HepG2 (cell line): ENCODE results near the gene FOCAD. TPM values are rescaled to one million over a fixed set of nuclear protein-coding genes. Genes with fewer than 3 reads are reported as not detected.

Source experiments
- GATAD2A ChIP-seq: IDR thresholded peaks from 2 replicates; pipeline ENCODE4 v1.6.1; 2016
- GPN1 ChIP-seq: sonication (generic); formaldehyde crosslinking; IDR thresholded peaks from 2 replicates; pipeline ENCODE4 v1.5.1; 2020; ENCODE audit warnings: missing genetic modification reagents, borderline replicate concordance
- KLF13 ChIP-seq: sonication (generic); formaldehyde crosslinking; IDR thresholded peaks from 2 replicates; pipeline ENCODE4 v1.4.0; 2020; ENCODE audit warnings: mild to moderate bottlenecking, missing genetic modification reagents
- NFE2 ChIP-seq: sonication (generic); formaldehyde crosslinking; IDR thresholded peaks from 2 replicates; pipeline ENCODE4 v1.4.0; 2020; ENCODE audit warnings: missing genetic modification reagents
- NKX3-1 ChIP-seq: sonication (generic); formaldehyde crosslinking; IDR thresholded peaks from 2 replicates; pipeline ENCODE4 v1.5.0; 2020; ENCODE audit warnings: missing genetic modification reagents
- NR2F2 ChIP-seq: IDR thresholded peaks from 2 replicates; pipeline ENCODE4 v1.6.1; 2012; ENCODE audit warnings: low read depth, inconsistent platforms, borderline replicate concordance
- PLRG1 ChIP-seq: fragments of 450-650 bp; conservative IDR thresholded peaks from 2 replicates; pipeline ENCODE4 v1.6.1; 2016
- RORA ChIP-seq: sonication (generic); formaldehyde crosslinking; IDR thresholded peaks from 2 replicates; pipeline ENCODE4 v1.5.0; 2020; ENCODE audit warnings: mild to moderate bottlenecking, missing genetic modification reagents, moderate library complexity
- SCMH1 ChIP-seq: sonication (generic); formaldehyde crosslinking; IDR thresholded peaks from 2 replicates; pipeline ENCODE4 v1.9.0; 2021; ENCODE audit warnings: missing genetic modification reagents, mild to moderate bottlenecking, borderline replicate concordance
- SPEN ChIP-seq: sonication (generic); formaldehyde crosslinking; IDR thresholded peaks from 2 replicates; pipeline ENCODE4 v1.5.1; 2020; ENCODE audit warnings: low read depth, mild to moderate bottlenecking, missing genetic modification reagents
- TBP ChIP-seq: sonication (generic); formaldehyde crosslinking; IDR thresholded peaks from 2 replicates; pipeline ENCODE4 v1.5.0; 2020; ENCODE audit warnings: missing genetic modification reagents
- ZBTB21 ChIP-seq: sonication (generic); formaldehyde crosslinking; IDR thresholded peaks from 2 replicates; pipeline ENCODE4 v1.4.0; 2020; ENCODE audit warnings: missing genetic modification reagents
- ZBTB33 ChIP-seq: sonication (generic); formaldehyde crosslinking; IDR thresholded peaks from 2 replicates; pipeline ENCODE4 v1.4.0; 2020; ENCODE audit warnings: missing genetic modification reagents
- ZBTB38 ChIP-seq: sonication (generic); formaldehyde crosslinking; IDR thresholded peaks from 2 replicates; pipeline ENCODE4 v1.5.1; 2020; ENCODE audit warnings: mild to moderate bottlenecking, missing genetic modification reagents
- ZNF160 ChIP-seq: sonication (generic); formaldehyde crosslinking; IDR thresholded peaks from 2 replicates; pipeline ENCODE4 v1.8.0; 2022; ENCODE audit warnings: mild to moderate bottlenecking, inconsistent platforms, missing genetic modification reagents
- ZNF598 ChIP-seq: sonication (generic); formaldehyde crosslinking; IDR thresholded peaks from 2 replicates; pipeline ENCODE4 v1.5.1; 2020; ENCODE audit warnings: mild to moderate bottlenecking, missing genetic modification reagents, borderline replicate concordance
- ZNF644 ChIP-seq: IDR thresholded peaks from 2 replicates; pipeline ENCODE4 v1.6.1; 2016; ENCODE audit warnings: low read depth
- ZNF766 ChIP-seq: sonication (generic); formaldehyde crosslinking; IDR thresholded peaks from 2 replicates; pipeline ENCODE4 v1.5.0; 2020; ENCODE audit warnings: missing genetic modification reagents, borderline replicate concordance
- ZXDC ChIP-seq: sonication (generic); formaldehyde crosslinking; IDR thresholded peaks from 2 replicates; pipeline ENCODE4 v1.5.0; 2020; ENCODE audit warnings: mild to moderate bottlenecking, missing genetic modification reagents
- polyA plus RNA-seq, 8 experiments: library from polyadenylated mRNA; depleted of rRNA in 3 of 8; stranded (reverse) in 7 of 8; unstranded in 1 of 8; fragments of >200 nt; fragmentation: Illumina TruSeq in 4 of 8; extraction: Trizol in 4 of 8; gene quantifications; 2 replicates each; pipeline versions ENCODE4 v1.2.1 to v1.2.3, GENCODE V29; 2011 to 2016; ENCODE audit warnings: low read depth in 4 of 8, missing spikeins in 1 of 8, mixed read lengths in 1 of 8; ENCODE audit not compliant: insufficient read depth in 1 of 8
- total RNA-seq, 5 experiments: library from RNA; depleted of rRNA; stranded (reverse); fragments of >200 nt; fragmentation: Illumina TruSeq; extraction: Trizol; gene quantifications; 2 replicates each; pipeline ENCODE4 v1.2.3, GENCODE V29; 2016; ENCODE audit warnings: low read depth in 1 of 5
- TF ChIP-seq, protein P1 (sequence below): IDR thresholded peaks from 2 replicates; pipeline ENCODE4 v1.6.1; 2012; ENCODE audit warnings: low read length, improper control_type of control experiment
- TF ChIP-seq, protein P2 (sequence below): sonication (generic); formaldehyde crosslinking; IDR thresholded peaks from 2 replicates; pipeline ENCODE4 v1.5.0; 2020; ENCODE audit warnings: mild to moderate bottlenecking, missing genetic modification reagents, moderate library complexity

Gene FOCAD
- total and polyA plus RNA-seq, 2 of the 13 experiments (the other 11 are each of a cell fraction or from before 2014, with no cell fraction given) = 18.0 to 31.1 TPM

DNA sequence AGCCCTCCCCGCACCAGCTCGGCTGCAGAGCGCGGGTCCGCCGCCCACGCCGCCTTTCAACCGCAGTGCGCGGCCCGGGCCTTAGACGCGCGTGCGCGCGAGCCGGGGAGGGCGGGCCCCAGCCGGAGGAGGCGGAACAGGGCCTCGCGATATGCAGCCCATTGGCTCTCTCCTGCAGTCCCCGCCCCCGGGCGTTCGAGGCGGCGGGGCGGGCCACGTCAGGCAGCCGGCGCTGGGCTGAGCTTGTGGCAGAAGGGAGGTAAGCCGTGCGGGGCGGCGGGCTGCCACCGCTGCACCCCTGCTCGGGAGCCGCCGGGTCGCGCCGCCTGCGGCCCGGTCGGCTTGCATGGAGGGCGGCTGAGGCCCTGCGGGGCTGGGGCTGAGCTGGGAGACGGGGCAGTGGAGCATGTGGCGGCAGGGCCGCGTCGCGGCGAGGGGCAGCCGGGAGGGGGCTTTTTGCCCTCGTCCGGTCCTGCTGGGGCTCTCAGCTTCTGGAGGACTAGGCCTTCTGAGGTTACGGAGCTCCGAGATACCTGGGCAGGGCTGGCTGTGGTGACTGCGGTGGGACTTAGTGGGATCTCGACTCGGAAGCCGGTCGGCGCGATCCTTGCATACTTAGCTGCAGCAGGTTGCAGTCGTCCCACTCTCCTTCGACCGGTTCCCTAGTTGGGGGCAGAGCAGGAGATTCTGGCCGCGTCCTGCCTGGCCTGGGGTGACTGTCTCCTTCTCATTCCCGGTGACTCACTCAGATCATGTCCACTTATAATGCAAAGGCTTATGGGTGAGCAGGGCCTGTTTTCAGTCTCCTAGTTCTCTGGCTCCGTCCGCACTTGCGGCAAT lies at the start of gene FOCAD (continued):
- peak; percentile 82; the same call in 1 of the 2 replicates for TF ChIP-seq ZBTB38 (CRISPR knock-in tag)
- no peak for TF ChIP-seq SCMH1
- TF ChIP-seq KLF13 (CRISPR knock-in tag) = no peak
- no peak for TF ChIP-seq ZBTB21 (CRISPR knock-in tag)
- TF ChIP-seq NKX3-1 (CRISPR knock-in tag) = peak; percentile 44
- peak; percentile 35; the same call in 1 of the 2 replicates for TF ChIP-seq SPEN
- no peak for TF ChIP-seq NFE2 (CRISPR knock-in tag)
- no peak for TF ChIP-seq GPN1 (CRISPR knock-in tag)
- TF ChIP-seq, protein P1, sequence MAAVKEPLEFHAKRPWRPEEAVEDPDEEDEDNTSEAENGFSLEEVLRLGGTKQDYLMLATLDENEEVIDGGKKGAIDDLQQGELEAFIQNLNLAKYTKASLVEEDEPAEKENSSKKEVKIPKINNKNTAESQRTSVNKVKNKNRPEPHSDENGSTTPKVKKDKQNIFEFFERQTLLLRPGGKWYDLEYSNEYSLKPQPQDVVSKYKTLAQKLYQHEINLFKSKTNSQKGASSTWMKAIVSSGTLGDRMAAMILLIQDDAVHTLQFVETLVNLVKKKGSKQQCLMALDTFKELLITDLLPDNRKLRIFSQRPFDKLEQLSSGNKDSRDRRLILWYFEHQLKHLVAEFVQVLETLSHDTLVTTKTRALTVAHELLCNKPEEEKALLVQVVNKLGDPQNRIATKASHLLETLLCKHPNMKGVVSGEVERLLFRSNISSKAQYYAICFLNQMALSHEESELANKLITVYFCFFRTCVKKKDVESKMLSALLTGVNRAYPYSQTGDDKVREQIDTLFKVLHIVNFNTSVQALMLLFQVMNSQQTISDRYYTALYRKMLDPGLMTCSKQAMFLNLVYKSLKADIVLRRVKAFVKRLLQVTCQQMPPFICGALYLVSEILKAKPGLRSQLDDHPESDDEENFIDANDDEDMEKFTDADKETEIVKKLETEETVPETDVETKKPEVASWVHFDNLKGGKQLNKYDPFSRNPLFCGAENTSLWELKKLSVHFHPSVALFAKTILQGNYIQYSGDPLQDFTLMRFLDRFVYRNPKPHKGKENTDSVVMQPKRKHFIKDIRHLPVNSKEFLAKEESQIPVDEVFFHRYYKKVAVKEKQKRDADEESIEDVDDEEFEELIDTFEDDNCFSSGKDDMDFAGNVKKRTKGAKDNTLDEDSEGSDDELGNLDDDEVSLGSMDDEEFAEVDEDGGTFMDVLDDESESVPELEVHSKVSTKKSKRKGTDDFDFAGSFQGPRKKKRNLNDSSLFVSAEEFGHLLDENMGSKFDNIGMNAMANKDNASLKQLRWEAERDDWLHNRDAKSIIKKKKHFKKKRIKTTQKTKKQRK = no peak
- TF ChIP-seq PLRG1 = no peak
- peak; percentile 36; the same call in 1 of the 2 replicates for TF ChIP-seq ZNF766 (CRISPR knock-in tag)
- TF ChIP-seq, protein P2, sequence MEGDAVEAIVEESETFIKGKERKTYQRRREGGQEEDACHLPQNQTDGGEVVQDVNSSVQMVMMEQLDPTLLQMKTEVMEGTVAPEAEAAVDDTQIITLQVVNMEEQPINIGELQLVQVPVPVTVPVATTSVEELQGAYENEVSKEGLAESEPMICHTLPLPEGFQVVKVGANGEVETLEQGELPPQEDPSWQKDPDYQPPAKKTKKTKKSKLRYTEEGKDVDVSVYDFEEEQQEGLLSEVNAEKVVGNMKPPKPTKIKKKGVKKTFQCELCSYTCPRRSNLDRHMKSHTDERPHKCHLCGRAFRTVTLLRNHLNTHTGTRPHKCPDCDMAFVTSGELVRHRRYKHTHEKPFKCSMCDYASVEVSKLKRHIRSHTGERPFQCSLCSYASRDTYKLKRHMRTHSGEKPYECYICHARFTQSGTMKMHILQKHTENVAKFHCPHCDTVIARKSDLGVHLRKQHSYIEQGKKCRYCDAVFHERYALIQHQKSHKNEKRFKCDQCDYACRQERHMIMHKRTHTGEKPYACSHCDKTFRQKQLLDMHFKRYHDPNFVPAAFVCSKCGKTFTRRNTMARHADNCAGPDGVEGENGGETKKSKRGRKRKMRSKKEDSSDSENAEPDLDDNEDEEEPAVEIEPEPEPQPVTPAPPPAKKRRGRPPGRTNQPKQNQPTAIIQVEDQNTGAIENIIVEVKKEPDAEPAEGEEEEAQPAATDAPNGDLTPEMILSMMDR = no peak
- no peak for TF ChIP-seq ZBTB33
- peak; percentile 64; the same call in 1 of the 2 replicates for TF ChIP-seq ZNF160 (CRISPR knock-in tag)
- TF ChIP-seq ZNF644 (CRISPR knock-in tag) = no peak
- TF ChIP-seq TBP (CRISPR knock-in tag) = 0 out of 2 replicates have a peak, but pooled peaks have one; percentile 47
- TF ChIP-seq RORA (CRISPR knock-in tag) = no peak
- TF ChIP-seq GATAD2A = no peak
- TF ChIP-seq NR2F2 = no peak
- TF ChIP-seq ZXDC (CRISPR knock-in tag) = peak; percentile 72; the same call in 1 of the 2 replicates
- TF ChIP-seq ZNF598 (CRISPR knock-in tag) = no peak; the same call in 1 of the 2 replicates
